Measurements from ENCODE around the gene GNG3.

Gene GNG3

GRCh38 chr11:62755086-62755615 lies 47.7 kb downstream of the GNG3 start:
- no peak for DNase-seq (ENCODE audit: low read depth in 1 of 2, low spot score in 1 of 2)

- DNase-seq (ENCODE audit: low read depth in 1 of 2, low spot score in 1 of 2), result no peak
These were observed 50.6 kb downstream of the GNG3 start for GRCh38 chr11:62757846-62758788.

All from activated T-helper 1 cell treated with anti-CD3 and anti-CD28 coated beads, Interleukin-2, amount 50 U/mL, for 16 hours (primary cell).